ENCODE measurements around the gene PTP4A2. TPM values are rescaled to one million over a fixed set of nuclear protein-coding genes. Genes with fewer than 3 reads are reported as not detected.

PTP4A2 gene
- total and polyA plus RNA-seq, 2 of the 13 experiments (the other 11 are each of a cell fraction or from before 2014, with no cell fraction given), result 173 to 225 TPM

- BruUV-seq (replicated peaks), result no TSS peak
- Histone ChIP-seq H3K79me2 (ENCODE audit: insufficient read depth, low read length) (peaks cover 19% of the 10 kb centered on the region), H3K9ac (ENCODE audit: insufficient read depth, low read depth, low read length) (no peak overlapping the region), H3K4me3 (replicated peaks in 1 of 3; ENCODE audit: insufficient read depth in 1 of 3, low read depth in 2 of 3, low read length in 3 of 3) (no peak overlapping the region), H3K4me1 (ENCODE audit: insufficient read depth, low read length) (peaks cover 46% of the 10 kb centered on the region), H3K27ac (ENCODE audit: extremely low read length, insufficient read depth, low read length) (no peak overlapping the region), H3K4me2 (ENCODE audit: low read depth, low read length) (no peak overlapping the region), H2AFZ (ENCODE audit: low read length) (no peak overlapping the region), H3K27me3 (ENCODE audit: control insufficient read depth in 1 of 2, insufficient read depth in 2 of 2, low read length in 2 of 2) (no peaks in the 10 kb centered on the region), H4K20me1 (ENCODE audit: insufficient read depth, low read length) (0 out of 2 replicates have a peak, but pooled peaks cover 8% of the 10 kb centered on the region), H3K9me3 (ENCODE audit: low read length) (no peaks in the 10 kb centered on the region), H3K36me3 (replicated peaks in 1 of 2; ENCODE audit: control insufficient read depth in 1 of 2, insufficient read depth in 2 of 2, low read length in 2 of 2) (peaks cover 12 to 49% of the 10 kb centered on the region in 2 experiments)
- no peak for TF ChIP-seq ZNF629 (CRISPR knock-in tag; conservative IDR thresholded peaks at IDR 0.05)
- in situ Hi-C loops (cut with HindIII; ENCODE audit: extremely low pct_ligation_motif_present, low pct_unique_long_range_greater_than_20kb), result no loop called here
- ATAC-seq (no peak), DNase-seq (ENCODE audit: low spot score) (no peak), FAIRE-seq (no peak)
- CTCF ChIA-PET (ENCODE audit: low intra/inter-chr PET ratio, low total read pairs), result no interaction called here
- intact Hi-C loops (cut with micrococcal nuclease; ENCODE audit: unreplicated experiment), result no loop called here
- 97% methylated on average over 2 of the region's 2 CpGs for WGBS (ENCODE audit: low lambda C conversion rate)
- POLR2A ChIA-PET, result no interaction called here
These were observed 26.0 kb downstream of the PTP4A2 start for GRCh38 chr1:31911994-31912780.

- Histone ChIP-seq H3K9me3 (ENCODE audit: low read length) (no peaks in the 10 kb centered on the region), H2AFZ (ENCODE audit: low read length) (no peak overlapping the region), H3K36me3 (replicated peaks in 1 of 2; ENCODE audit: control insufficient read depth in 1 of 2, insufficient read depth in 2 of 2, low read length in 2 of 2) (peaks cover 12 to 48% of the 10 kb centered on the region in 2 experiments), H4K20me1 (ENCODE audit: insufficient read depth, low read length) (0 out of 2 replicates have a peak, but pooled peaks cover 8% of the 10 kb centered on the region), H3K4me1 (ENCODE audit: insufficient read depth, low read length) (peaks cover 46% of the 10 kb centered on the region), H3K4me2 (ENCODE audit: low read depth, low read length) (peak overlapping the region; percentile 21; the same call in 1 of the 2 replicates), H3K79me2 (ENCODE audit: insufficient read depth, low read length) (peaks cover 12% of the 10 kb centered on the region), H3K4me3 (replicated peaks in 1 of 3; ENCODE audit: insufficient read depth in 1 of 3, low read depth in 2 of 3, low read length in 3 of 3) (no peak overlapping the region), H3K9ac (ENCODE audit: insufficient read depth, low read depth, low read length) (no peak overlapping the region), H3K27ac (ENCODE audit: extremely low read length, insufficient read depth, low read length) (peak overlapping the region; percentile 33), H3K27me3 (ENCODE audit: control insufficient read depth in 1 of 2, insufficient read depth in 2 of 2, low read length in 2 of 2) (no peaks in the 10 kb centered on the region)
- BruUV-seq (replicated peaks), result no TSS peak
- DNase-seq (ENCODE audit: low spot score), result peak; percentile 77
- ChIA-PET CTCF (ENCODE audit: low intra/inter-chr PET ratio, low total read pairs) (no interaction called here), POLR2A (interaction anchor here (0.6 to 1.1 kb wide), 5 partner anchors 13 to 94 kb away, joined by 3 to 6 read pairs (median 3); partner anchors contain the start of gene PTP4A2)
- intact Hi-C loops (cut with micrococcal nuclease; ENCODE audit: unreplicated experiment), result no loop called here
- WGBS (ENCODE audit: low lambda C conversion rate), result 4% methylated on average over 2 of the region's 2 CpGs
- in situ Hi-C loops (cut with HindIII; ENCODE audit: extremely low pct_ligation_motif_present, low pct_unique_long_range_greater_than_20kb), result no loop called here
- peak; percentile 77 for ATAC-seq
- FAIRE-seq, result peak; percentile 91
- TF ChIP-seq POGZ (CRISPR knock-in tag; IDR thresholded peaks at IDR 0.05) (0 out of 2 replicates have a peak, but pooled peaks have one; percentile 33), SNAI1 (CRISPR knock-in tag; IDR thresholded peaks at IDR 0.05; ENCODE audit: borderline replicate concordance) (no peak), MED1 (CRISPR knock-in tag; IDR thresholded peaks at IDR 0.05) (peak; percentile 48), BCL6 (CRISPR knock-in tag; IDR thresholded peaks at IDR 0.05) (peak; percentile 64), HNF4A (CRISPR knock-in tag; IDR thresholded peaks at IDR 0.05) (peak; percentile 85), SCMH1 (CRISPR knock-in tag; IDR thresholded peaks at IDR 0.05; ENCODE audit: borderline replicate concordance) (no peak), SOX5 (CRISPR knock-in tag; IDR thresholded peaks at IDR 0.05; ENCODE audit: borderline replicate concordance) (peak; percentile 62; the same call in 1 of the 2 replicates), CBX2 (IDR thresholded peaks at IDR 0.05; ENCODE audit: low read depth, low read length) (no peak), CBX2 (CRISPR knock-in tag; IDR thresholded peaks at IDR 0.05; ENCODE audit: low read depth) (no peak), ZNF232 (CRISPR knock-in tag; IDR thresholded peaks at IDR 0.05; ENCODE audit: borderline replicate concordance) (peak; percentile 99), ZNF644 (CRISPR knock-in tag; IDR thresholded peaks at IDR 0.05; ENCODE audit: low read depth) (0 out of 2 replicates have a peak, but pooled peaks have one; percentile 21), TCF7L2 (IDR thresholded peaks at IDR 0.05; ENCODE audit: low read depth, low read length) (peak; percentile 74; the same call in 1 of the 2 replicates), RAD21 (CRISPR knock-in tag; IDR thresholded peaks at IDR 0.05) (no peak), NFATC3 (CRISPR knock-in tag; IDR thresholded peaks at IDR 0.05) (no peak), NCOA2 (CRISPR knock-in tag; IDR thresholded peaks at IDR 0.05) (peak; percentile 72), ZNF546 (CRISPR knock-in tag; conservative IDR thresholded peaks at IDR 0.05) (no peak), TEAD3 (CRISPR knock-in tag; optimal IDR thresholded peaks at IDR 0.05; ENCODE audit: borderline replicate concordance) (peak; percentile 59), ZSCAN20 (CRISPR knock-in tag; IDR thresholded peaks at IDR 0.05; ENCODE audit: borderline replicate concordance) (no peak), PCBP2 (optimal IDR thresholded peaks at IDR 0.05; ENCODE audit: low read depth, low read length, poor library complexity, severe bottlenecking) (no peak), GFI1 (CRISPR knock-in tag; IDR thresholded peaks at IDR 0.05; ENCODE audit: borderline replicate concordance) (0 out of 2 replicates have a peak, but pooled peaks have one; percentile 17), IRF2 (CRISPR knock-in tag; IDR thresholded peaks at IDR 0.05) (peak; percentile 50; the same call in 1 of the 2 replicates)
These were observed 27.2 kb downstream of the PTP4A2 start for GRCh38 chr1:31910933-31911332.

Measured in HepG2 (cell line).